Measurements from ENCODE around the gene SEC22A. TPM values are rescaled to one million over a fixed set of nuclear protein-coding genes. Genes with fewer than 3 reads are reported as not detected.

Gene SEC22A
- total RNA-seq, 1 donor from 2014 or later, result 17.0 TPM

- Mint-ChIP-seq H3K27me3 (ENCODE audit: low read depth) (no peaks in the 10 kb centered on the region), H3K27ac (no peak overlapping the region), H3K4me1 (ENCODE audit: low read depth) (no peaks in the 10 kb centered on the region), H3K9me3 (no peaks in the 10 kb centered on the region), H3K4me3 (ENCODE audit: low read depth) (no peak overlapping the region), H3K36me3 (ENCODE audit: low read depth) (no peaks in the 10 kb centered on the region)
- no peak for DNase-seq (ENCODE audit: low spot score)
- intact Hi-C loops (cut with micrococcal nuclease), result no loop called here
Measured at GRCh38 chr3:123287051-123287961, 85.6 kb downstream of the SEC22A start.

- Mint-ChIP-seq H3K4me1 (ENCODE audit: low read depth) (no peaks in the 10 kb centered on the region), H3K4me3 (ENCODE audit: low read depth) (no peak overlapping the region), H3K27me3 (ENCODE audit: low read depth) (no peaks in the 10 kb centered on the region), H3K36me3 (ENCODE audit: low read depth) (no peaks in the 10 kb centered on the region), H3K9me3 (no peaks in the 10 kb centered on the region), H3K27ac (no peak overlapping the region)
- intact Hi-C loops (cut with micrococcal nuclease), result no loop called here
- no peak for DNase-seq (ENCODE audit: low spot score)
Measured at GRCh38 chr3:123287962-123288302, 86.2 kb downstream of the SEC22A start.

GRCh38 chr3:123289391-123290106, 87.8 kb downstream of the SEC22A start:
- Mint-ChIP-seq H3K27ac (no peak overlapping the region), H3K4me3 (ENCODE audit: low read depth) (no peak overlapping the region), H3K27me3 (ENCODE audit: low read depth) (peaks cover 3% of the 10 kb centered on the region), H3K36me3 (ENCODE audit: low read depth) (no peaks in the 10 kb centered on the region), H3K9me3 (no peaks in the 10 kb centered on the region), H3K4me1 (ENCODE audit: low read depth) (no peaks in the 10 kb centered on the region)
- intact Hi-C loops (cut with micrococcal nuclease), result no loop called here
- DNase-seq (ENCODE audit: low spot score), result no peak

- H3K36me3 Mint-ChIP-seq (ENCODE audit: low read depth), result no peaks in the 10 kb centered on the region
- H3K4me1 Mint-ChIP-seq (ENCODE audit: low read depth), result no peaks in the 10 kb centered on the region
- DNase-seq (ENCODE audit: low spot score), result no peak
- H3K27ac Mint-ChIP-seq, result no peak overlapping the region
- H3K4me3 Mint-ChIP-seq (ENCODE audit: low read depth), result no peak overlapping the region
- no peaks in the 10 kb centered on the region for H3K9me3 Mint-ChIP-seq
- peaks cover 3% of the 10 kb centered on the region for H3K27me3 Mint-ChIP-seq (ENCODE audit: low read depth)
- intact Hi-C loops (cut with micrococcal nuclease), result no loop called here
Measured at GRCh38 chr3:123290107-123290930, 88.6 kb downstream of the SEC22A start.

GRCh38 chr3:123290962-123291361, 89.2 kb downstream of the SEC22A start:
- intact Hi-C loops (cut with micrococcal nuclease), result no loop called here
- H3K9me3 Mint-ChIP-seq, result no peaks in the 10 kb centered on the region
- no peaks in the 10 kb centered on the region for H3K36me3 Mint-ChIP-seq (ENCODE audit: low read depth)
- no peak overlapping the region for H3K27ac Mint-ChIP-seq
- H3K4me3 Mint-ChIP-seq (ENCODE audit: low read depth), result no peak overlapping the region
- peaks cover 3% of the 10 kb centered on the region for H3K27me3 Mint-ChIP-seq (ENCODE audit: low read depth)
- DNase-seq (ENCODE audit: low spot score), result no peak
- no peaks in the 10 kb centered on the region for H3K4me1 Mint-ChIP-seq (ENCODE audit: low read depth)

GRCh38 chr3:123291404-123291803, 89.7 kb downstream of the SEC22A start:
- peaks cover 3% of the 10 kb centered on the region for H3K27me3 Mint-ChIP-seq (ENCODE audit: low read depth)
- H3K4me3 Mint-ChIP-seq (ENCODE audit: low read depth), result no peak overlapping the region
- intact Hi-C loops (cut with micrococcal nuclease), result no loop called here
- no peak overlapping the region for H3K27ac Mint-ChIP-seq
- no peaks in the 10 kb centered on the region for H3K4me1 Mint-ChIP-seq (ENCODE audit: low read depth)
- no peaks in the 10 kb centered on the region for H3K9me3 Mint-ChIP-seq
- no peak for DNase-seq (ENCODE audit: low spot score)
- no peaks in the 10 kb centered on the region for H3K36me3 Mint-ChIP-seq (ENCODE audit: low read depth)

GRCh38 chr3:123292321-123293310, 90.9 kb downstream of the SEC22A start:
- no peaks in the 10 kb centered on the region for H3K4me1 Mint-ChIP-seq (ENCODE audit: low read depth)
- no peaks in the 10 kb centered on the region for H3K9me3 Mint-ChIP-seq
- intact Hi-C loops (cut with micrococcal nuclease), result no loop called here
- no peaks in the 10 kb centered on the region for H3K36me3 Mint-ChIP-seq (ENCODE audit: low read depth)
- H3K27me3 Mint-ChIP-seq (ENCODE audit: low read depth), result peaks cover 3% of the 10 kb centered on the region
- no peak for DNase-seq (ENCODE audit: low spot score)
- no peak overlapping the region for H3K4me3 Mint-ChIP-seq (ENCODE audit: low read depth)
- no peak overlapping the region for H3K27ac Mint-ChIP-seq

GRCh38 chr3:123294296-123294938, 92.7 kb downstream of the SEC22A start:
- Mint-ChIP-seq H3K27me3 (ENCODE audit: low read depth) (peaks cover 3% of the 10 kb centered on the region), H3K9me3 (no peaks in the 10 kb centered on the region), H3K27ac (no peak overlapping the region), H3K4me3 (ENCODE audit: low read depth) (no peak overlapping the region), H3K36me3 (ENCODE audit: low read depth) (no peaks in the 10 kb centered on the region), H3K4me1 (ENCODE audit: low read depth) (no peaks in the 10 kb centered on the region)
- no peak for DNase-seq (ENCODE audit: low spot score)
- intact Hi-C loops (cut with micrococcal nuclease), result no loop called here

- DNase-seq (ENCODE audit: low spot score), result no peak
- Mint-ChIP-seq H3K4me3 (ENCODE audit: low read depth) (no peak overlapping the region), H3K9me3 (no peaks in the 10 kb centered on the region), H3K27ac (no peak overlapping the region), H3K4me1 (ENCODE audit: low read depth) (no peaks in the 10 kb centered on the region), H3K27me3 (ENCODE audit: low read depth) (peaks cover 3% of the 10 kb centered on the region), H3K36me3 (ENCODE audit: low read depth) (no peaks in the 10 kb centered on the region)
- intact Hi-C loops (cut with micrococcal nuclease), result no loop called here
Measured at GRCh38 chr3:123295171-123295900, 93.6 kb downstream of the SEC22A start.

GRCh38 chr3:123295901-123296250, 94.1 kb downstream of the SEC22A start:
- H3K36me3 Mint-ChIP-seq (ENCODE audit: low read depth), result no peaks in the 10 kb centered on the region
- DNase-seq (ENCODE audit: low spot score), result no peak
- no peak overlapping the region for H3K27ac Mint-ChIP-seq
- H3K4me1 Mint-ChIP-seq (ENCODE audit: low read depth), result no peaks in the 10 kb centered on the region
- no peaks in the 10 kb centered on the region for H3K9me3 Mint-ChIP-seq
- H3K4me3 Mint-ChIP-seq (ENCODE audit: low read depth), result no peak overlapping the region
- intact Hi-C loops (cut with micrococcal nuclease), result no loop called here
- peaks cover 3% of the 10 kb centered on the region for H3K27me3 Mint-ChIP-seq (ENCODE audit: low read depth)

- Mint-ChIP-seq H3K9me3 (no peaks in the 10 kb centered on the region), H3K4me3 (ENCODE audit: low read depth) (no peak overlapping the region), H3K27ac (no peak overlapping the region), H3K36me3 (ENCODE audit: low read depth) (no peaks in the 10 kb centered on the region), H3K27me3 (ENCODE audit: low read depth) (peaks cover 3% of the 10 kb centered on the region), H3K4me1 (ENCODE audit: low read depth) (no peaks in the 10 kb centered on the region)
- DNase-seq (ENCODE audit: low spot score), result no peak
- intact Hi-C loops (cut with micrococcal nuclease), result no loop called here
Measured at GRCh38 chr3:123296261-123296660, 94.5 kb downstream of the SEC22A start.

Data from activated T-helper 2 cell treated with anti-CD3 and anti-CD28 coated beads, Interferon-gamma antibody, Interleukin-2, Interleukin-4, amounts not matched to agents 10 μg/mL and 5 μg/mL and 100 μg/mL, durations not matched to agents 14 hours and 24 hours and 36 hours (primary cell).